Thyroid gland (tissue), 4 donors: ENCODE data around the gene PROKR2. TPM values are rescaled to one million over a fixed set of nuclear protein-coding genes. Genes with fewer than 3 reads are reported as not detected.

Source experiments
- DNase-seq, 2 donors: peaks; one replicate each; pipeline ENCODE4 v3.0.0-alpha.2; 2019
- H3K27ac ChIP-seq, 3 donors: fragments of 200-600 bp; sonication (generic); 1 replicate in 2 of 3; 2 replicates in 1 of 3; pipeline ENCODE4 v1.5.1; 2016 to 2019; ENCODE audit warnings: mild to moderate bottlenecking in 1 of 3, moderate library complexity in 1 of 3
- H3K27me3 ChIP-seq: fragments of 200-600 bp; sonication (generic); one replicate; pipeline ENCODE4 v1.5.1; 2019
- H3K36me3 ChIP-seq, 2 donors: fragments of 200-600 bp; sonication (generic); one replicate each; pipeline ENCODE4 v1.5.1; 2016 to 2019
- H3K4me1 ChIP-seq, 2 donors: fragments of 200-600 bp; sonication (generic); one replicate each; pipeline ENCODE4 v1.5.1; 2017 to 2019
- H3K4me3 ChIP-seq, 3 donors: fragments of 200-600 bp; sonication (generic); replicated peaks in 1 of 3; 1 replicate in 2 of 3; 2 replicates in 1 of 3; pipeline ENCODE4 v1.5.1; 2016; ENCODE audit warnings: mild to moderate bottlenecking in 1 of 3
- H3K9me3 ChIP-seq: fragments of 200-600 bp; sonication (generic); one replicate; pipeline ENCODE4 v1.5.1; 2017
- CTCF ChIP-seq, 6 experiments: fragments of 200-600 bp in 3 of 6; fragments of 450-650 bp in 3 of 6; sonication (generic) in 3 of 6; IDR thresholded peaks; one replicate each; pipeline ENCODE4 v1.5.1; 2016 to 2019; ENCODE audit warnings: antibody characterized with exemption in 6 of 6, mild to moderate bottlenecking in 2 of 6, inconsistent platforms in 1 of 6, moderate library complexity in 1 of 6
- POLR2A ChIP-seq, 2 donors: fragments of 450-650 bp; IDR thresholded peaks; one replicate each; pipeline ENCODE4 v1.6.1; 2017; ENCODE audit warnings: antibody characterized with exemption in 2 of 2, mild to moderate bottlenecking in 2 of 2, moderate library complexity in 1 of 2
- WGBS, 2 donors: methylation state at CpG; one replicate each; pipeline ENCODE4 v1.1.5; 2017; 5-methylcytosine and 5-hydroxymethylcytosine counted together
- intact Hi-C: fragments of 100-400 bp; cut with DNase I; formaldehyde crosslinking; loops from one replicate; pipeline ENCODE4 v1.15.1; 2023
- total RNA-seq, 4 donors: library from RNA; depleted of rRNA; stranded (reverse); fragments of >200 nt; gene quantifications; one replicate each; pipeline ENCODE4 v1.2.3, GENCODE V29; 2016

Gene PROKR2
- total RNA-seq, 4 donors from 2014 or later = not detected

GRCh38 chr20:5349448-5349847, 32.7 kb upstream of the PROKR2 start:
- no peaks in the 10 kb centered on the region for H3K27me3 ChIP-seq
- no peaks in the 10 kb centered on the region for H3K9me3 ChIP-seq
- no peak for TF ChIP-seq POLR2A (IDR thresholded peaks at IDR 0.05)
- no peak for TF ChIP-seq CTCF (IDR thresholded peaks at IDR 0.05)
- no peaks in the 10 kb centered on the region for H3K36me3 ChIP-seq
- H3K27ac ChIP-seq = no peak overlapping the region
- DNase-seq = no peak
- 86 to 89% methylated on average over 4 of the region's 4 CpGs for WGBS, 2 donors
- H3K4me3 ChIP-seq = no peak overlapping the region
- intact Hi-C loops = no loop called here
- no peaks in the 10 kb centered on the region for H3K4me1 ChIP-seq

GRCh38 chr20:5342021-5342420, 25.3 kb upstream of the PROKR2 start:
- intact Hi-C loops = no loop called here
- H3K27ac ChIP-seq = no peak overlapping the region
- 50 to 60% methylated on average over 4 of the region's 4 CpGs for WGBS, 2 donors
- no peaks in the 10 kb centered on the region for H3K9me3 ChIP-seq
- no peaks in the 10 kb centered on the region for H3K4me1 ChIP-seq
- no peak for DNase-seq
- no peaks in the 10 kb centered on the region for H3K27me3 ChIP-seq
- H3K4me3 ChIP-seq = no peak overlapping the region
- TF ChIP-seq CTCF (IDR thresholded peaks at IDR 0.05) (no peak), POLR2A (IDR thresholded peaks at IDR 0.05) (no peak)
- H3K36me3 ChIP-seq = no peaks in the 10 kb centered on the region

- no peak overlapping the region for H3K4me3 ChIP-seq
- H3K27me3 ChIP-seq = no peaks in the 10 kb centered on the region
- intact Hi-C loops = no loop called here
- H3K36me3 ChIP-seq = no peaks in the 10 kb centered on the region
- TF ChIP-seq CTCF (IDR thresholded peaks at IDR 0.05) = no peak
- TF ChIP-seq POLR2A (IDR thresholded peaks at IDR 0.05) = no peak
- no peak for DNase-seq
- no peaks in the 10 kb centered on the region for H3K4me1 ChIP-seq
- no peak overlapping the region for H3K27ac ChIP-seq
- 80 to 82% methylated on average over 3 of the region's 3 CpGs for WGBS, 2 donors
- no peaks in the 10 kb centered on the region for H3K9me3 ChIP-seq
Measured at GRCh38 chr20:5331340-5331739, 14.6 kb upstream of the PROKR2 start.

- DNase-seq = no peak
- Histone ChIP-seq H3K9me3 (no peaks in the 10 kb centered on the region), H3K4me1 (no peaks in the 10 kb centered on the region), H3K27me3 (no peaks in the 10 kb centered on the region), H3K4me3 (no peak overlapping the region), H3K27ac (no peak overlapping the region), H3K36me3 (no peaks in the 10 kb centered on the region)
- intact Hi-C loops = no loop called here
- no peak for TF ChIP-seq POLR2A (IDR thresholded peaks at IDR 0.05)
- TF ChIP-seq CTCF (IDR thresholded peaks at IDR 0.05) = no peak
- WGBS, 2 donors = 62 to 67% methylated on average over 3 of the region's 3 CpGs
Measured at GRCh38 chr20:5328268-5328667, 11.5 kb upstream of the PROKR2 start.

GRCh38 chr20:5327356-5327755, 10.6 kb upstream of the PROKR2 start:
- H3K36me3 ChIP-seq = no peaks in the 10 kb centered on the region
- intact Hi-C loops = no loop called here
- H3K27me3 ChIP-seq = no peaks in the 10 kb centered on the region
- no peaks in the 10 kb centered on the region for H3K9me3 ChIP-seq
- H3K4me3 ChIP-seq = no peak overlapping the region
- no peak for DNase-seq
- no peak for TF ChIP-seq CTCF (IDR thresholded peaks at IDR 0.05)
- no peaks in the 10 kb centered on the region for H3K4me1 ChIP-seq
- 57 to 69% methylated on average over 3 of the region's 3 CpGs for WGBS, 2 donors
- no peak overlapping the region for H3K27ac ChIP-seq
